NCI-H345 (cell line): Measurements from ENCODE around the gene PCDHGA8.
"Not testable (repeated sequence)": the region's sequence is repeated elsewhere in the genome, so short reads cannot be mapped to it uniquely, and the experiment has no call there.

Source experiments
- DNase-seq: peaks from one replicate; lab custom pipeline; 2025; lab: John Stamatoyannopoulos, UW

The PCDHGA8 gene

DNA sequence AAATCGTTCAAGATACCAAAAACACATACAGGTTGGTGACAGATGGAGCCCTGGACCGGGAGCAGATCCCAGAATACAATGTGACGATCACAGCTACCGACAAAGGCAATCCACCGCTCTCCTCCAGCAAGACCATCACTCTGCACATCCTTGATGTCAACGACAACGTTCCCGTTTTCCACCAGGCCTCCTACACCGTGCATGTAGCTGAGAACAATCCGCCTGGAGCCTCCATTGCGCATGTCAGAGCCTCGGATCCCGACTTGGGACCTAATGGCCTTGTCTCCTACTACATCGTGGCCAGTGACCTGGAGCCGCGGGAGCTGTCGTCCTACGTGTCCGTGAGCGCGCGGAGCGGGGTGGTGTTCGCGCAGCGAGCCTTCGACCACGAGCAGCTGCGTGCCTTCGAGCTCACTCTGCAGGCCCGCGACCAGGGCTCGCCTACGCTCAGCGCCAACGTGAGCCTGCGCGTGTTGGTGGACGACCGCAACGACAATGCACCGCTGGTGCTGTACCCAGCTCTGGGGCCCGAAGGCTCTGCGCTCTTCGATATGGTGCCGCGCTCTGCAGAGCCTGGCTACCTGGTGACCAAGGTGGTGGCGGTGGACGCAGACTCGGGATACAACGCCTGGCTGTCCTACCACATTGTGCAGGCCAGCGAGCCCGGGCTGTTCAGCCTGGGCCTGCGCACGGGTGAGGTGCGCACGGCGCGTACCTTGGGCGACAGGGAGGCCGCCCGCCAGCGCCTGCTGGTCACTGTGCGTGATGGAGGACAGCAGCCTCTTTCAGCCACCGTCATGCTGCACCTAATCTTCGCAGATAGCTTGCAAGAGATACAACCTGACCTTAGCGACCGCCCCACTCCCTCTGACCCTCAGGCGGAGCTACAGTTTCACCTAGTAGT, 20.6 kb upstream of the PCDHGA8 start:
- no peak for DNase-seq

DNA sequence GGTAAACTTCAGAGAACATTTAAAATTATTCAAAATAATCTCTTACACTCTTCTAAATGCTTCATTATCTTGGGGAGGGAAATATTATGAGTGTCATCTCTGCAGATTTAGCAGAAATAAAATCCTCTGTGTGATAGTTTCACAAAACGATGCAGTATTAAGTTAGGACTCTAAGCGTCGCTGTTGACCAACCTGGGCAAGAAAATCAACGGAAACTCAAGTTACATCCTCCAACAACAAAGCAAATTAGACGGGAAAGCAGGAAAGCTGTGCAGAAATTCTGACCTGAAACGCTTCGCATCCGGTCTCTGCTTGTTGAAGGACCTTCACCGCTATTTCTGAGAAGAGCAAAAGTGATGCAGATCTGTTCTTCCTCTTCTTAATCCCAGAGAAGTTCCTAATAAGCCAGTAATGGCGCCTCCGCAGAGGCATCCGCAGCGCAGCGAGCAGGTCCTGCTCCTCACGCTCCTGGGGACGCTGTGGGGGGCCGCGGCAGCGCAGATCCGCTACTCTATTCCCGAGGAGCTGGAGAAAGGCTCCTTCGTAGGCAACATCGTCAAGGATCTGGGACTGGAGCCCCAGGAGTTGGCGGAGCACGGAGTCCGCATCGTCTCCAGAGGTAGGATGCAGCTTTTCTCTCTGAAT, 18.6 kb upstream of the PCDHGA8 start, which contains the start of gene PCDHGA6:
Gene PCDHGA6 (plus strand): TSS at position 219 of the 645 bp plus-strand sequence. CDS start 193 bp downstream, at position 412.
- DNase-seq, result no peak

DNA sequence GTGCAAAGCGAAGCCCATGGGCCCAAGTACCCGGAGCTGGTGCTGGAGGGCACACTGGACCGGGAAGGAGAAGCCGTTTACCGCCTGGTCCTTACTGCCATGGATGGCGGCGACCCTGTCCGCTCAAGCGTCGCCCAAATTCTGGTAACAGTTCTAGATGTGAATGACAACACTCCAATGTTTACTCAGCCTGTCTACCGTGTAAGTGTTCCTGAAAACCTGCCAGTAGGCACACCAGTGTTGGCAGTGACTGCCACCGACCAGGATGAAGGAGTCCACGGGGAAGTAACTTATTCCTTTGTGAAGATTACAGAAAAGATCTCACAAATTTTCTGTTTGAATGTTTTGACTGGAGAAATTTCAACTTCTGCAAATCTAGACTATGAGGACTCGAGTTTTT, 17.8 kb upstream of the PCDHGA8 start:
- no peak for DNase-seq

DNA sequence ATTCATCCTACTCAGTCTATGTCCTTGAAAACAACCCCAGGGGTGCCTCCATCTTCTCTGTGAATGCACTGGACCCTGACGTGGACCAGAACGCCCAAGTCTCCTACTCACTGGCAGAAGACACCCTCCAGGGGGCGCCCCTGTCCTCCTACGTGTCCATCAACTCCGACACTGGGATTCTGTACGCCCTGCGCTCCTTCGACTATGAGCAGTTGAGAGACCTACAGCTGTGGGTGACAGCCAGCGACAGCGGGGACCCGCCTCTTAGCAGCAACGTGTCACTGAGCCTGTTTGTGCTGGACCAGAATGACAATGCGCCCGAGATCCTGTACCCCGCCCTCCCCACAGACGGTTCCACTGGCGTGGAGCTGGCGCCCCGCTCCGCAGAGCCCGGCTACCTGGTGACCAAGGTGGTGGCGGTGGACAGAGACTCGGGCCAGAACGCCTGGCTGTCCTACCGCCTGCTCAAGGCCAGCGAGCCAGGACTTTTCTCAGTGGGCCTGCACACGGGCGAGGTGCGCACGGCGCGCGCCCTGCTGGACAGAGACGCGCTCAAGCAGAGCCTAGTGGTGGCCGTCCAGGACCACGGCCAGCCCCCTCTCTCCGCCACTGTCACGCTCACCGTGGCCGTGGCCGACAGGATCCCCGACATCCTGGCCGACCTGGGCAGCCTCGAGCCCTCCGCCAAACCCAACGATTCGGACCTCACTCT, 16.8 kb upstream of the PCDHGA8 start:
- DNase-seq, result not testable (repeated sequence)

- DNase-seq, result no peak
Measured at GRCh38 chr5:141382469-141383294, 9.8 kb upstream of the PCDHGA8 start, which contains the start of gene PCDHGA7. Gene PCDHGA7, plus strand, starts transcription at chr5:141382742. Its CDS starts 158 bp downstream, at chr5:141382900.

DNA sequence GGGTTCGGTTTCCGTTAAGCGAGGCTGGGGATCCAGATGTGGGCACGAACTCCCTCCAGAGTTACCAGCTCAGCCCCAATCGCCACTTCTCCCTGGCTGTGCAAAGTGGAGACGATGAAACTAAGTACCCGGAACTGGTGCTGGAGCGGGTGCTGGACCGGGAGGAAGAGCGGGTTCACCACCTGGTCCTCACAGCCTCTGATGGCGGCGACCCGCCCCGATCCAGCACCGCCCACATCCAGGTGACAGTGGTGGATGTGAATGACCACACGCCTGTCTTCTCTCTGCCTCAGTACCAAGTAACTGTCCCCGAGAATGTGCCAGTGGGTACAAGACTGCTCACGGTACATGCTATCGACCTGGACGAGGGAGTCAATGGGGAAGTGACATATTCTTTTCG, 9.1 kb upstream of the PCDHGA8 start:
- no peak for DNase-seq

GRCh38 chr5:141384471-141385267, 7.8 kb upstream of the PCDHGA8 start:
- DNase-seq, result no peak

DNA sequence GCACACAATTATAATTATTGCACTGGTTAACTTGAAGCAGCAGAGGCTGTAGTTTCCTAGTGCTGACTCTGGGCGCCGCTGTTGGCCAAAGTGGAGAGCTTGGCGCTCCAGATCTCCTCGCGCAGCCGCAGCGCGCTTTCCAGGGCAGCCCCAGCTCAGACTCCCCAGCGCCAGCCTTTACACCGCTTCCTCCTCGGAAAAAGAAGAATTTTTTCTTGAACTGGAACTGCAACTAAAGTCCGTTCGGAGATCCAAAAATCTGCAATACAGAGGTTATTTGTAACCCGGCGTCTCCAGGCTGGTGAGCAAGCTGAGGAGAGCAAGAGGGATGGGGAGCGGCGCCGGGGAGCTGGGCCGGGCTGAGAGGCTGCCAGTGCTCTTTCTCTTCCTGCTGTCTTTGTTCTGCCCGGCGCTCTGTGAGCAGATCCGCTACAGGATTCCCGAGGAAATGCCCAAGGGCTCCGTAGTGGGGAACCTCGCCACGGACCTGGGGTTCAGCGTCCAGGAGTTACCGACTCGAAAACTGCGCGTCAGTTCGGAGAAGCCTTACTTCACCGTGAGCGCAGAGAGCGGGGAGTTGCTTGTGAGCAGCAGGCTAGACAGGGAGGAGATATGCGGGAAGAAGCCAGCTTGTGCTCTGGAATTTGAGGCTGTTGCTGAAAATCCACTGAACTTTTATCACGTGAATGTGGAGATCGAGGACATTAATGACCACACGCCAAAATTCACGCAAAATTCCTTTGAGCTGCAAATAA, 4.7 kb upstream of the PCDHGA8 start, which contains the start of gene PCDHGB4:
Gene PCDHGB4 (plus strand): TSS at position 142 of the 755 bp plus-strand sequence. CDS start 187 bp downstream, at position 329.
- DNase-seq, result not testable (repeated sequence)

DNA sequence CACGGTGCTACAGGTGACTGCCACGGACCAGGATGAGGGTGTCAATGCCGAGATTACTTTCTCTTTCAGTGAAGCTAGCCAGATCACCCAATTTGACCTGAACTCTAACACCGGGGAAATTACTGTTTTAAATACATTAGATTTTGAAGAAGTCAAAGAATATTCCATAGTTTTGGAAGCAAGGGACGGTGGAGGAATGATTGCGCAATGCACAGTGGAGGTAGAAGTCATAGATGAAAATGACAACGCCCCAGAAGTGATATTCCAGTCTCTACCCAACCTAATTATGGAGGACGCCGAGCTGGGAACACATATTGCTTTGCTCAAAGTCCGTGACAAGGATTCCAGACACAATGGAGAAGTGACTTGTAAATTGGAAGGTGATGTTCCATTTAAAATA, 3.8 kb upstream of the PCDHGA8 start:
- no peak for DNase-seq

DNA sequence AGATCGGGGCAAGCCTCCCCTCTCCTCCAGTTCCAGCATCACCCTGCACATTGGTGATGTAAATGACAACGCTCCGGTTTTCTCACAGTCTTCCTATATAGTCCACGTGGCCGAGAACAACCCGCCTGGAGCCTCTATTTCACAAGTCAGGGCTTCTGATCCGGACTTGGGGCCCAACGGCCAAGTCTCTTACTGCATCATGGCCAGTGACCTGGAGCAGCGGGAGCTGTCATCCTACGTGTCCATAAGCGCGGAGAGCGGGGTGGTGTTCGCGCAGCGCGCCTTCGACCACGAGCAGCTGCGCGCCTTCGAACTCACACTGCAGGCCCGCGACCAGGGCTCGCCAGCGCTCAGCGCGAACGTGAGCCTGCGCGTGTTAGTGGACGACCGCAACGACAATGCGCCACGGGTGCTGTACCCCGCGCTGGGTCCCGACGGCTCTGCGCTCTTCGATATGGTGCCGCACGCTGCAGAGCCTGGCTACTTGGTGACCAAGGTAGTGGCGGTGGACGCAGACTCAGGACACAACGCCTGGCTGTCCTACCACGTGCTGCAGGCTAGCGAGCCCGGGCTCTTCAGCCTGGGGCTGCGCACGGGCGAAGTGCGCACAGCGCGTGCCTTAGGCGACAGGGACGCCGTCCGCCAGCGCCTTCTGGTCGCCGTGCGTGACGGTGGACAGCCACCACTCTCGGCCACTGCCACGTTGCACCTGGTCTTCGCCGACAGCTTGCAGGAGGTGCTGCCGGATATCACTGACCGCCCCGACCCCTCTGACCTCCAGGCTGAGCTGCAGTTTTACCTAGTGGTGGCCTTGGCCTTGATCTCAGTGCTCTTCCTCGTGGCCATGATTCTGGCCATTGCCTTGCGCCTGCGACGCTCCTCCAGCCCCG, 3.0 kb upstream of the PCDHGA8 start:
- DNase-seq, result no peak

DNA sequence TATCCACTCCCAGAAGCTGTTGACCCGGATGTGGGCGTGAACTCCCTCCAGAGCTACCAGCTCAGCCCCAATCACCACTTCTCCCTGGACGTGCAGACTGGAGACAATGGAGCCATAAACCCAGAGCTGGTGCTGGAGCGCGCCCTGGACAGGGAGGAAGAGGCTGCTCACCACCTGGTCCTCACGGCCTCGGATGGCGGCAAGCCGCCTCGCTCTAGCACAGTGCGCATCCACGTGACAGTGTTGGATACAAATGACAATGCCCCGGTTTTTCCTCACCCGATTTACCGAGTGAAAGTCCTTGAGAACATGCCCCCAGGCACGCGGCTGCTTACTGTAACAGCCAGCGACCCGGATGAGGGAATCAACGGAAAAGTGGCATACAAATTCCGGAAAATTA, 834 bp downstream of the PCDHGA8 start:
- DNase-seq, result no peak

- DNase-seq, result not testable (repeated sequence)
Measured at GRCh38 chr5:141394401-141395187, 2.2 kb downstream of the PCDHGA8 start.

- not testable (repeated sequence) for DNase-seq
Measured at GRCh38 chr5:141397756-141398551, 5.5 kb downstream of the PCDHGA8 start, which contains the start of gene PCDHGB5. Gene PCDHGB5, plus strand, starts transcription at chr5:141397947. Its CDS starts 181 bp downstream, at chr5:141398128.

DNA sequence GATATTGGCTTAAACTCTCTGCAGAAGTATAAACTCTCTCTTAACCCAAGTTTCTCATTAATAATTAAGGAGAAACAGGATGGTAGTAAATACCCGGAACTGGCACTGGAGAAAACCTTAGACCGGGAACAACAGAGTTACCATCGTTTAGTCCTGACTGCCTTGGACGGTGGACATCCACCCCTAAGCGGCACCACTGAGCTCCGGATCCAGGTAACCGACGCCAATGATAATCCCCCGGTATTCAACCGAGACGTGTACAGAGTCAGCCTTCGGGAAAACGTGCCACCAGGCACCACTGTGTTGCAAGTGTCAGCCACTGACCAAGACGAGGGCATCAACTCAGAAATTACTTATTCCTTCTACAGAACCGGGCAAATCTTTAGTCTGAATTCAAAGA, 6.2 kb downstream of the PCDHGA8 start:
- no peak for DNase-seq

DNA sequence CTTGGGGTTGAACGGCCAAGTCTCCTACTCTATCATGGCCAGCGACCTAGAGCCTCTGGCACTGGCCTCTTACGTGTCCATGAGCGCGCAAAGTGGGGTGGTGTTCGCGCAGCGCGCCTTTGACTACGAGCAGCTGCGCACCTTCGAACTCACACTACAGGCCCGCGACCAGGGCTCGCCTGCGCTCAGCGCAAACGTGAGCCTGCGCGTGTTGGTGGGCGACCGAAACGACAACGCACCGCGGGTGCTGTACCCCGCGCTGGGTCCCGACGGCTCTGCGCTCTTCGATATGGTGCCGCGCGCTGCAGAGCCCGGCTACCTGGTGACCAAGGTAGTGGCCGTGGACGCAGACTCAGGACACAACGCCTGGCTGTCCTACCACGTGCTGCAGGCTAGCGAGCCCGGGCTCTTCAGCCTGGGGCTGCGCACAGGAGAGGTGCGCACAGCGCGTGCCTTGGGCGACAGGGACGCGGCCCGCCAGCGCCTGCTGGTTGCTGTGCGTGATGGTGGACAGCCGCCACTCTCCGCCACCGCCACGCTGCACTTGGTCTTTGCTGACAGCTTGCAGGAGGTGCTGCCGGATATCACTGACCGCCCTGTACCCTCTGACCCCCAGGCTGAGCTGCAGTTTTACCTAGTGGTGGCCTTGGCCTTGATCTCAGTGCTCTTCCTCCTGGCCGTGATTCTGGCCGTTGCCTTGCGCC, 7.3 kb downstream of the PCDHGA8 start:
- no peak for DNase-seq

DNA sequence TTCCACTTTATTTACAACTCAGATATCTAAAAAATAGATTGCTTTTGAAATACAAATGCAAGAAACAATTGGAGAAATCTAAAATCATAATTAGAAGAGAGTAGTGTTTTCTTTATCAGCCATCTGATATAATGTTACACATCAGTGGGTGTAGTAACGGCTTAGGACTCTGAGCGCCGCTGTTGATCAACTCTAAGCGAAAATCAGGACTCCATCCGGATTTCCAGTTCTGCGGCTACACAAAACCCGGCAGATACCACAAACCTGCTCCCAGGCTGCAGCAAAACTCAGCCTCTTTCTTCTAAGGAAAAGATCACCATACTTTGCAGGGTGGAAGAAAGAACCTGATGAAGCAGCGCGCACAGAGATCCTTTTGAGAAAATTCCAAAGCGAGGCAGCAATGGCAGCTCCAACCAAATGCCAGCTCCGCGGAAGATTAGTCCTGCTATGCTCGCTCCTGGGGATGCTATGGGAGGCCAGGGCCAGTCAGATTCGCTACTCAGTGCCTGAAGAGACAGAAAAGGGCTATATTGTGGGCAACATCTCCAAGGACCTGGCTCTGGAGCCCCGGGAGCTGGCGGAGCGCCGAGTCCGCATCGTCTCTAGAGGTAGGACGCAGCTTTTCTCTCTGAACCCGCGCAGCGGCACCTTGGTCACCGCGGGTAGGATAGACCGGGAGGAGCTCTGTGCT, 10.3 kb downstream of the PCDHGA8 start, which contains the start of gene PCDHGA9:
Gene PCDHGA9 (plus strand): TSS at position 226 of the 691 bp plus-strand sequence. CDS start 175 bp downstream, at position 401.
- DNase-seq, result no peak
